NCI-H1930 (cell line): ENCODE data around the gene SNCG.
"Not testable (repeated sequence)": the region's sequence is repeated elsewhere in the genome, so short reads cannot be mapped to it uniquely, and the experiment has no call there.

ENCODE experiments used
- DNase-seq, 2 experiments: peaks; one replicate each; lab custom pipeline; 2025; lab: John Stamatoyannopoulos, UW

The SNCG gene

DNA sequence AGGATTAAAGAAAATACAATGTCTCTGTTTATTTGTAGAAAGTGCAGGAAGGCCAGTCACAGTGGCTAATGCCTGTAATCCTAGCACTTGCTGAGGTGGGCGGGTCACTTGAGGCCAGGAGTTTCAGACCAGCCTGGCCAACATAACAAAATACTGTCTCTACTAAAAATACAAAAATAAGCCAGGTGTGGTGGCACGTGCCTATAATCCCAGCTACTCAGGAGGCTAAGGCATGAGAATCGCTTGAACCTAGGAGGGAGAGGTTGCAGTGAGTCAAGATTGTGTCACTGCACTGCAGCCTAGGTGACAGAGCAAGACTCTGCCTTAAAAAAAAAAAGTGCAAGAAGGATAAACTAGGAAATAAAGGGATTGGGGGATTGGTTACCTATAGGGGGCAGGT lies 20.1 kb downstream of the SNCG start:
- not testable (repeated sequence) for DNase-seq

GRCh38 chr10:86979296-86979818 lies 21.0 kb downstream of the SNCG start:
- DNase-seq = no peak

DNA sequence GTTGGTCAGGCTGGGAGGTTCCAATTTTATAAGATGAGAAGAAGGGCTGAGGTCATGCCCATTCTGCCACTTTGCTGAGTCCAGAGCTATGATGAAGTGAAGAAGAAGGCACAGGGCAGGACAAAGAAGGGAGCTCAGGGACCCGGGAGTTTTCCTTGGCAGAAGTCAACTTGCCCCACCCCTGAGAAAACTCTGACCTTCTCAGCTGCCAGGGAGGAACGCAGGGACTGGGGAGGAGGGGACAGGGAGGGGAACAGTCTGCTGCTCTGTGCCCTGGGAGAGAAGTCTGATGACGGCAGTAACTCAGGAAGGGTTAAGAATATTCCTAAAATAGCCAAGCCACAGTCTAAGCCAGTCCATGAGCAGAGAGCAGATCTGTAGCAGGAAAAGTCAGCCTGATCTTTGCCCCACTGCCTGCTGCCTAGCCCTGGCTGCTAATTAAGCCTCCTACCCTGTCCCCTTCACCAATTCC lies 21.6 kb downstream of the SNCG start:
- DNase-seq = no peak

DNA sequence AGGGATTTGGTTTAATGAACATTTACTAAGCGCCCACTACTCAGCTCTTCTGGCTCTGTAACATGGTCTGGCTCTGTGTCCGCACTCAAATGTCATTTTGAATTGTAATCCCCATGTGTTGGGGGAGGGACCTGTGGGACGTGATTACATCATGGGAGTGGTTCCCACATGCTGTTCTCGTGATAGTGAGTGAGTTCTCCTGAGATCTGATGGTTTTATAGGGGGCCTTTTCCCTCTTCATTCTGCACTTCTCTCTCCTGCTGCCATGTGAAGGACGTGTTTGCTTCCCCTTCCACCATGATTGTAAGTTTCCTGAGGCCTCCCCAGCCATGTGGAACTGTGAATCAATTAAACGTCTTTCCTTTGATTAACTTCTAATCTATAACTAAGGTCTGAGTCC lies 22.6 kb downstream of the SNCG start:
- DNase-seq = not testable (repeated sequence)

DNA sequence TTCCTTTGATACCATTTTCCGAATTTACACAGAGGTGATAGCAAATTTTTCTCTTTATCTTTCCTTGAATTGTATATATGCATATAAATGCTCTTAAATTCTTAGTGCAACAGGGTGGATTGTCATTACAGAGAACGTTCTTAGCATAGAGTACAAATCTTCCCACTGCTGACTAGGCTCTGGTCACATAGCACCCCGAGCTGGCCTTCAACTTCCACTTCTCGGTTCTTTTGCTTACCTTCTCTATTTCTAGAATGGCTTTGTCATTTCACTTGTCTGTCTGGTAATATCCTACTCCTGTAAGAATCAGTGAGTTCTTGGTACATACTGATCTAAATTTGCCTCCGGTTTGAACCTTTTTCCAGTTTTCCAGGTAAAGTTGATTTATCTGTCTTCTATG lies 23.3 kb downstream of the SNCG start:
- no peak for DNase-seq

- DNase-seq = not testable (repeated sequence)
Observed at GRCh38 chr10:86984498-86984897, 26.1 kb downstream of the SNCG start.

GRCh38 chr10:86988520-86988919 lies 30.1 kb downstream of the SNCG start:
- no peak for DNase-seq

GRCh38 chr10:86991362-86991761 lies 33.0 kb downstream of the SNCG start:
- not testable (repeated sequence) for DNase-seq

DNA sequence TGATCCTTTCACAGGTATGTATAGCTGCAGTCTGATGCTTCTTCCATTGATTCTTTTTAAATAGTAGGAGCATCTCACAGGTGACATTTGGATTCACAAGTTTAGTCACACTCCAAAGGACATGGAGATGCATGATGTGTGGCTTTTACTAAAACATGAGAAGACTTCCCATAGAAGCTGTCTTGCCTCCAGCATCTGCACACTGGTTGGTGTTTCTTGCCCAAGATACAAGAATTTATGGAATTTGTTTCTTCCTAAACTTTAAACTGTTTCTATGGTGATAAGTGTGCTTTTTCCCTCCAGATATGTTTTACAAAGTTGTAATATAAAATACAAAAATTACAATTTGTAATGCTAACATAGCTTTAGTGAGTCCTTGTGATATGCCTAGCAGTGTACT lies 34.1 kb downstream of the SNCG start:
- DNase-seq = no peak

DNA sequence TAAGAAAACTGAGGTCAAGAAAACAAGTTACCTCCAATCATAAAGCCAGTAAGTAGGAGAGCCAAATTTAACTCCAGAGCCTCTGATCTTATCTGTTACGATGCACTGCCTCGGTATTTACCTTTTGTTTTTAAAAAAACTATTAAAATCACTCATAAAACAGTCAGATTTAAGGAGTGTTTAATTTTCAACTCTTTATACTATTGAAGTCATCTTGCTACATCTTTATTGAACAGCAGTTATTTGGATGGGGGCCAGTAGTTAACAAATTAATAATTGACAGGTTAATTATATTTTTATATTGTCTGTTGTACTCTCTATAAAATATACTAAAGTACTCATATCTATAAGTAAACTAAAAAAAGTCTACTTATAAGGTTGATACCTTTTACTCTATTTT lies 34.5 kb downstream of the SNCG start:
- DNase-seq = no peak

- not testable (repeated sequence) for DNase-seq
Observed at GRCh38 chr10:86999802-87000403, 41.5 kb downstream of the SNCG start.

DNA sequence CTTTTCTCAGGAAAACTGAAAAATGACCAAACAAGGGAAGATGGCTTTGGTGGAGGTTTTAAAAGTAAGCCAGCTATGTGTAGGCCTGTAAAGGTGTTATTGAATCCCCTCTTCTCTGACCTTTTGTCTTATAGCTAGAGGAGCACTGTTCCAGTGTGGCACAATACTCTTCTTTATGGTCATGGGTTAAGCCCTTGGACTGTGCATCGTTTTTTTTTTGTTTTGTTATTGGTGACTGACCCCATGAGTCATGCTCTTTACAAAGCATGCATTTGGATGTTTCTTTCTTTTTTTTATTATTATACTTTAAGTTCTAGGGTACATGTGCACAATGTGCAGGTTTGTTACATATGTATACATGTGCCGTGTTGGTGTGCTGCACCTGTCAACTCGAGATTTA lies 42.1 kb downstream of the SNCG start:
- no peak for DNase-seq

- not testable (repeated sequence) for DNase-seq
Observed at GRCh38 chr10:87007124-87007523, 48.7 kb downstream of the SNCG start.

GRCh38 chr10:87007674-87008073 lies 49.3 kb downstream of the SNCG start:
- not testable (repeated sequence) for DNase-seq

DNA sequence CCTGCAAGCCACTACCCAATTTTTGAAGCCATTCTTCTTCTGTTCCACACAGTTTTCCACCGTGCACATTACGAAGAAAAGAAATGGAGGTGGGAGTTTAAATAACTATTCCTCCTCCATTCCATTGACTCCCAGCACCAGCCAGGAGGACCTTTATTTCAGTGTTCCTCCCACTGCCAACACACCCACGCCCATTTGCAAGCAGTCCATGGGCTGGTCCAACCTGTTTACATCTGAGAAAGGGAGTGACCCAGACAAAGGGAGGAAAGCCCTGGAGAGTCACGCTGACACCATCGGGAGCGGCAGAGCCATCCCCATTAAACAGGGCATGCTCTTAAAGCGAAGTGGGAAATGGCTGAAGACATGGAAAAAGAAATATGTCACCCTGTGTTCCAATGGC lies 49.9 kb downstream of the SNCG start:
- DNase-seq = not testable (repeated sequence)

DNA sequence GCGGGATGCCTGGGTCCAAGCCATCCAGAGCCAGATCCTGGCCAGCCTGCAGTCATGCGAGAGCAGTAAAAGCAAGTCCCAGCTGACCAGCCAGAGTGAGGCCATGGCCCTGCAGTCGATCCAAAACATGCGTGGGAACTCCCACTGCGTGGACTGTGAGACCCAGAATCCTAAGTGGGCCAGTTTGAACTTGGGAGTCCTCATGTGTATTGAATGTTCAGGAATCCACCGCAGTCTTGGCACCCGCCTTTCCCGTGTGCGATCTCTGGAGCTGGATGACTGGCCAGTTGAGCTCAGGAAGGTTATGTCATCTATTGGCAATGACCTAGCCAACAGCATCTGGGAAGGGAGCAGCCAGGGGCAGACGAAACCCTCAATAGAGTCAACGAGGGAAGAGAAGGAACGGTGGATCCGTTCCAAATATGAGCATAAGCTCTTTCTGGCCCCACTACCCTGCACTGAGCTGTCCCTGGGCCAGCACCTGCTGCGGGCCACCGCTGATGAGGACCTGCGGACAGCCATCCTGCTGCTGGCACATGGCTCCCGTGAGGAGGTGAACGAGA lies 50.8 kb downstream of the SNCG start:
- not testable (repeated sequence) for DNase-seq
